HepG2 (cell line): ENCODE data around the gene POLR3E. TPM values are rescaled to one million over a fixed set of nuclear protein-coding genes. Genes with fewer than 3 reads are reported as not detected.

ENCODE experiments used
- POGZ ChIP-seq: sonication (generic); formaldehyde crosslinking; IDR thresholded peaks from 2 replicates; pipeline ENCODE4 v1.4.0; 2020; ENCODE audit warnings: mild to moderate bottlenecking, missing genetic modification reagents
- TGIF2 ChIP-seq: IDR thresholded peaks from 2 replicates; pipeline ENCODE4 v1.6.1; 2016; ENCODE audit warnings: control low read depth, missing compliant biosample characterization
- ZBTB44 ChIP-seq: sonication (generic); formaldehyde crosslinking; IDR thresholded peaks from 2 replicates; pipeline ENCODE4 v1.4.0; 2020; ENCODE audit warnings: missing genetic modification reagents
- ZNF546 ChIP-seq: sonication (generic); formaldehyde crosslinking; conservative IDR thresholded peaks from 2 replicates; pipeline ENCODE4 v1.8.1; 2023; ENCODE audit warnings: mild to moderate bottlenecking, missing genetic modification reagents
- ZNF616 ChIP-seq: sonication (generic); formaldehyde crosslinking; IDR thresholded peaks from 2 replicates; pipeline ENCODE4 v1.5.0; 2020; ENCODE audit warnings: low read depth, mild to moderate bottlenecking, missing genetic modification reagents
- ZNF782 ChIP-seq: sonication (generic); formaldehyde crosslinking; IDR thresholded peaks from 2 replicates; pipeline ENCODE4 v1.4.0; 2020; ENCODE audit warnings: missing genetic modification reagents, mild to moderate bottlenecking, borderline replicate concordance
- polyA plus RNA-seq, 8 experiments: library from polyadenylated mRNA; depleted of rRNA in 3 of 8; stranded (reverse) in 7 of 8; unstranded in 1 of 8; fragments of >200 nt; fragmentation: Illumina TruSeq in 4 of 8; extraction: Trizol in 4 of 8; gene quantifications; 2 replicates each; pipeline versions ENCODE4 v1.2.1 to v1.2.3, GENCODE V29; 2011 to 2016; ENCODE audit warnings: low read depth in 4 of 8, missing spikeins in 1 of 8, mixed read lengths in 1 of 8; ENCODE audit not compliant: insufficient read depth in 1 of 8
- total RNA-seq, 5 experiments: library from RNA; depleted of rRNA; stranded (reverse); fragments of >200 nt; fragmentation: Illumina TruSeq; extraction: Trizol; gene quantifications; 2 replicates each; pipeline ENCODE4 v1.2.3, GENCODE V29; 2016; ENCODE audit warnings: low read depth in 1 of 5
- TF ChIP-seq, protein P1 (sequence below), 2 experiments: fragments of 450-650 bp in 1 of 2; sonication (generic) in 1 of 2; formaldehyde crosslinking in 1 of 2; IDR thresholded peaks; 2 replicates each; pipeline versions ENCODE4 v1.6.1 to v1.8.0; 2016 to 2022; ENCODE audit warnings: antibody characterized with exemption in 1 of 2, mild to moderate bottlenecking in 1 of 2, missing genetic modification reagents in 1 of 2
- TF ChIP-seq, protein P2 (sequence below), 2 experiments: IDR thresholded peaks; 2 replicates each; pipeline ENCODE4 v1.6.1; 2011 to 2012; ENCODE audit warnings: low read length in 2 of 2, borderline replicate concordance in 1 of 2, low read depth in 1 of 2, mild to moderate bottlenecking in 1 of 2, moderate library complexity in 1 of 2

Gene POLR3E
- total and polyA plus RNA-seq, 2 of the 13 experiments (the other 11 are each of a cell fraction or from before 2014, with no cell fraction given), result 135 to 262 TPM

DNA sequence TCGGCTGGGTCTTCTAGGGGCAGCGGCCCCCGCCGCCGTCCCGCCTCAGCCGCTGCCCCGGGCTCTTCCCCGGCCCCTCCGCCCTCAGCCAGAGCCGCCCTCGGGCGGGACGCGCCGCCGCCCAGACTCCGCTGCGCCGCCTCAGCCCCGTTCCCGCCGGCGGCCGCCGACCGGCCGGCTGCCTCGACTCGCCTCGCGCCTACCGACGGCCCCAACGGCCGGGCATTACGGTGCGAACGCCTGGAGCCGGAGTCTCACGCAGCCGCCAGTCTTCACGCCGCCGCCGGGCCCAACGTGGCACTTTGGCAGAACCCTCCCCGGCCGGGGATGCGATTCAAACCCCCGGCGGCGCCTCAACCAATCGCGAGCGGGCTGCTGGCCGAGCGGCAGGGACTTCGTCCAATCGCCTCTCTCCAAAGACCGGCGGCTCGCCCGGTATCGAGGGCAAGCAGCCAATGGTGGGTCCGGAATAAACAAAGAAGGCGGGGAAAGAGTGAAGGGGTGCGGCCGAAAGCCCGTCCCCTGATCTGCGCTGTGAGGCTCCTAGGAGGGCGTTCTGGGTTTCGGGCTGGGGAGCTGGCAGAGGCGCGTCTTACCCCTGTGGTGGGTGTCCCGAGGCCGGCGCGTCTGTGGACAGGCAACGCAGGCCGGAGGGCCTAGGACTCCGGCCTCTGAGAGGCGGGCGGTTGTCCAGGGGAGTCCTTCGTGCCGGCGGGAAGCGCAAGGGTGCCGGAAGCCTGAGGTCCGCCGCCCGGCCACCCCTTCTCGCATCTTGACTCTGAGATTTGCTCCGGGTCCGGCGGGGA, 77.3 kb downstream of the POLR3E start, which contains the start of gene CDR2 (continued):
- TF ChIP-seq, protein P1, sequence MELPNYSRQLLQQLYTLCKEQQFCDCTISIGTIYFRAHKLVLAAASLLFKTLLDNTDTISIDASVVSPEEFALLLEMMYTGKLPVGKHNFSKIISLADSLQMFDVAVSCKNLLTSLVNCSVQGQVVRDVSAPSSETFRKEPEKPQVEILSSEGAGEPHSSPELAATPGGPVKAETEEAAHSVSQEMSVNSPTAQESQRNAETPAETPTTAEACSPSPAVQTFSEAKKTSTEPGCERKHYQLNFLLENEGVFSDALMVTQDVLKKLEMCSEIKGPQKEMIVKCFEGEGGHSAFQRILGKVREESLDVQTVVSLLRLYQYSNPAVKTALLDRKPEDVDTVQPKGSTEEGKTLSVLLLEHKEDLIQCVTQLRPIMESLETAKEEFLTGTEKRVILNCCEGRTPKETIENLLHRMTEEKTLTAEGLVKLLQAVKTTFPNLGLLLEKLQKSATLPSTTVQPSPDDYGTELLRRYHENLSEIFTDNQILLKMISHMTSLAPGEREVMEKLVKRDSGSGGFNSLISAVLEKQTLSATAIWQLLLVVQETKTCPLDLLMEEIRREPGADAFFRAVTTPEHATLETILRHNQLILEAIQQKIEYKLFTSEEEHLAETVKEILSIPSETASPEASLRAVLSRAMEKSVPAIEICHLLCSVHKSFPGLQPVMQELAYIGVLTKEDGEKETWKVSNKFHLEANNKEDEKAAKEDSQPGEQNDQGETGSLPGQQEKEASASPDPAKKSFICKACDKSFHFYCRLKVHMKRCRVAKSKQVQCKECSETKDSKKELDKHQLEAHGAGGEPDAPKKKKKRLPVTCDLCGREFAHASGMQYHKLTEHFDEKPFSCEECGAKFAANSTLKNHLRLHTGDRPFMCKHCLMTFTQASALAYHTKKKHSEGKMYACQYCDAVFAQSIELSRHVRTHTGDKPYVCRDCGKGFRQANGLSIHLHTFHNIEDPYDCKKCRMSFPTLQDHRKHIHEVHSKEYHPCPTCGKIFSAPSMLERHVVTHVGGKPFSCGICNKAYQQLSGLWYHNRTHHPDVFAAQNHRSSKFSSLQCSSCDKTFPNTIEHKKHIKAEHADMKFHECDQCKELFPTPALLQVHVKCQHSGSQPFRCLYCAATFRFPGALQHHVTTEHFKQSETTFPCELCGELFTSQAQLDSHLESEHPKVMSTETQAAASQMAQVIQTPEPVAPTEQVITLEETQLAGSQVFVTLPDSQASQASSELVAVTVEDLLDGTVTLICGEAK (IDR thresholded peaks at IDR 0.05), result no peak
- TF ChIP-seq, protein P1 (CRISPR knock-in tag; IDR thresholded peaks at IDR 0.05), result peak; percentile 53; the same call in 1 of the 2 replicates
- peak; percentile 81 for TF ChIP-seq ZNF782
- peak; percentile 74 for TF ChIP-seq TGIF2 (CRISPR knock-in tag)
- TF ChIP-seq ZBTB44, result peak; percentile 22; the same call in 1 of the 2 replicates
- TF ChIP-seq ZNF546, result peak; percentile 82
- TF ChIP-seq POGZ, result peak; percentile 53
- peak; percentile 87; the same call in 1 of the 2 replicates for TF ChIP-seq ZNF616 (CRISPR knock-in tag)
- TF ChIP-seq, protein P2, sequence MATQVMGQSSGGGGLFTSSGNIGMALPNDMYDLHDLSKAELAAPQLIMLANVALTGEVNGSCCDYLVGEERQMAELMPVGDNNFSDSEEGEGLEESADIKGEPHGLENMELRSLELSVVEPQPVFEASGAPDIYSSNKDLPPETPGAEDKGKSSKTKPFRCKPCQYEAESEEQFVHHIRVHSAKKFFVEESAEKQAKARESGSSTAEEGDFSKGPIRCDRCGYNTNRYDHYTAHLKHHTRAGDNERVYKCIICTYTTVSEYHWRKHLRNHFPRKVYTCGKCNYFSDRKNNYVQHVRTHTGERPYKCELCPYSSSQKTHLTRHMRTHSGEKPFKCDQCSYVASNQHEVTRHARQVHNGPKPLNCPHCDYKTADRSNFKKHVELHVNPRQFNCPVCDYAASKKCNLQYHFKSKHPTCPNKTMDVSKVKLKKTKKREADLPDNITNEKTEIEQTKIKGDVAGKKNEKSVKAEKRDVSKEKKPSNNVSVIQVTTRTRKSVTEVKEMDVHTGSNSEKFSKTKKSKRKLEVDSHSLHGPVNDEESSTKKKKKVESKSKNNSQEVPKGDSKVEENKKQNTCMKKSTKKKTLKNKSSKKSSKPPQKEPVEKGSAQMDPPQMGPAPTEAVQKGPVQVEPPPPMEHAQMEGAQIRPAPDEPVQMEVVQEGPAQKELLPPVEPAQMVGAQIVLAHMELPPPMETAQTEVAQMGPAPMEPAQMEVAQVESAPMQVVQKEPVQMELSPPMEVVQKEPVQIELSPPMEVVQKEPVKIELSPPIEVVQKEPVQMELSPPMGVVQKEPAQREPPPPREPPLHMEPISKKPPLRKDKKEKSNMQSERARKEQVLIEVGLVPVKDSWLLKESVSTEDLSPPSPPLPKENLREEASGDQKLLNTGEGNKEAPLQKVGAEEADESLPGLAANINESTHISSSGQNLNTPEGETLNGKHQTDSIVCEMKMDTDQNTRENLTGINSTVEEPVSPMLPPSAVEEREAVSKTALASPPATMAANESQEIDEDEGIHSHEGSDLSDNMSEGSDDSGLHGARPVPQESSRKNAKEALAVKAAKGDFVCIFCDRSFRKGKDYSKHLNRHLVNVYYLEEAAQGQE (IDR thresholded peaks at IDR 0.05; ENCODE audit: borderline replicate concordance in 1 of 2, low read depth in 1 of 2, low read length in 2 of 2), result 0 out of 4 replicates have a peak, but pooled peaks of 1 of the 2 experiments have one; percentile 21
